ENCODE data around the gene JPH3.

JPH3 gene

GRCh38 chr16:87601401-87601981, 817 bp upstream of the JPH3 start:
- no peak for DNase-seq

GRCh38 chr16:87602821-87603683, 744 bp downstream of the JPH3 start:
- DNase-seq = no peak

GRCh38 chr16:87603684-87604633, 1.7 kb downstream of the JPH3 start:
- no peak for DNase-seq

- DNase-seq = no peak
Observed at GRCh38 chr16:87604634-87605111, 2.4 kb downstream of the JPH3 start.

- DNase-seq = no peak
Observed at GRCh38 chr16:87607223-87607622, 4.9 kb downstream of the JPH3 start.

GRCh38 chr16:87607871-87608270, 5.6 kb downstream of the JPH3 start:
- DNase-seq = no peak

GRCh38 chr16:87608400-87608985, 6.2 kb downstream of the JPH3 start:
- DNase-seq = no peak

GRCh38 chr16:87610026-87610425, 7.7 kb downstream of the JPH3 start:
- DNase-seq = no peak

GRCh38 chr16:87611456-87611855, 9.1 kb downstream of the JPH3 start:
- no peak for DNase-seq

GRCh38 chr16:87613961-87614360, 11.7 kb downstream of the JPH3 start:
- no peak for DNase-seq

- no peak for DNase-seq
Observed at GRCh38 chr16:87615621-87616041, 13.3 kb downstream of the JPH3 start.

GRCh38 chr16:87616556-87616955, 14.2 kb downstream of the JPH3 start:
- no peak for DNase-seq

GRCh38 chr16:87618216-87618615, 15.9 kb downstream of the JPH3 start:
- no peak for DNase-seq

- DNase-seq = no peak
Observed at GRCh38 chr16:87619360-87620200, 17.3 kb downstream of the JPH3 start.

GRCh38 chr16:87620201-87620495, 17.8 kb downstream of the JPH3 start:
- no peak for DNase-seq

- no peak for DNase-seq
Observed at GRCh38 chr16:87621550-87621829, 19.2 kb downstream of the JPH3 start.

GRCh38 chr16:87621976-87622713, 19.8 kb downstream of the JPH3 start:
- no peak for DNase-seq

- no peak for DNase-seq
Observed at GRCh38 chr16:87622756-87623319, 20.5 kb downstream of the JPH3 start.

- DNase-seq = no peak
Observed at GRCh38 chr16:87625241-87625797, 23.0 kb downstream of the JPH3 start.

GRCh38 chr16:87626401-87626800, 24.1 kb downstream of the JPH3 start:
- DNase-seq = no peak

- no peak for DNase-seq
Observed at GRCh38 chr16:87626905-87627304, 24.6 kb downstream of the JPH3 start.

Measured in activated CD4-positive, alpha-beta T cell treated with anti-CD3 and anti-CD28 coated beads for 1 hour (primary cell).